Nephron progenitor cell (in vitro differentiated cells): ENCODE measurements around the gene RABL6.
"Not testable (repeated sequence)": the region's sequence is repeated elsewhere in the genome, so short reads cannot be mapped to it uniquely, and the experiment has no call there.

Experiments
- DNase-seq: peaks from one replicate; pipeline ENCODE4 v3.0.0; 2021
- H3K27ac Mint-ChIP-seq: 2 replicates; pipeline ENCODE4 v1.8.0; 2021; ENCODE audit warnings: mild to moderate bottlenecking, moderate library complexity, mixed read lengths
- H3K27me3 Mint-ChIP-seq: 2 replicates; pipeline ENCODE4 v1.8.0; 2021; ENCODE audit warnings: mild to moderate bottlenecking, low read depth, mixed read lengths; ENCODE audit not compliant: poor library complexity
- H3K36me3 Mint-ChIP-seq: 2 replicates; pipeline ENCODE4 v1.8.0; 2021; ENCODE audit warnings: low read depth, mixed read lengths
- H3K4me1 Mint-ChIP-seq: 2 replicates; pipeline ENCODE4 v1.8.0; 2021; ENCODE audit warnings: mixed read lengths
- H3K4me3 Mint-ChIP-seq: 2 replicates; pipeline ENCODE4 v1.8.0; 2021; ENCODE audit warnings: mild to moderate bottlenecking, moderate library complexity, mixed read lengths
- H3K9me3 Mint-ChIP-seq: 2 replicates; pipeline ENCODE4 v1.8.0; 2021; ENCODE audit warnings: mild to moderate bottlenecking, moderate library complexity, mixed read lengths
- CTCF ChIP-seq: fragments of 200-600 bp; sonication (generic); IDR thresholded peaks from 2 replicates; pipeline ENCODE4 v1.5.0; 2021; ENCODE audit warnings: antibody characterized with exemption

The RABL6 gene

DNA sequence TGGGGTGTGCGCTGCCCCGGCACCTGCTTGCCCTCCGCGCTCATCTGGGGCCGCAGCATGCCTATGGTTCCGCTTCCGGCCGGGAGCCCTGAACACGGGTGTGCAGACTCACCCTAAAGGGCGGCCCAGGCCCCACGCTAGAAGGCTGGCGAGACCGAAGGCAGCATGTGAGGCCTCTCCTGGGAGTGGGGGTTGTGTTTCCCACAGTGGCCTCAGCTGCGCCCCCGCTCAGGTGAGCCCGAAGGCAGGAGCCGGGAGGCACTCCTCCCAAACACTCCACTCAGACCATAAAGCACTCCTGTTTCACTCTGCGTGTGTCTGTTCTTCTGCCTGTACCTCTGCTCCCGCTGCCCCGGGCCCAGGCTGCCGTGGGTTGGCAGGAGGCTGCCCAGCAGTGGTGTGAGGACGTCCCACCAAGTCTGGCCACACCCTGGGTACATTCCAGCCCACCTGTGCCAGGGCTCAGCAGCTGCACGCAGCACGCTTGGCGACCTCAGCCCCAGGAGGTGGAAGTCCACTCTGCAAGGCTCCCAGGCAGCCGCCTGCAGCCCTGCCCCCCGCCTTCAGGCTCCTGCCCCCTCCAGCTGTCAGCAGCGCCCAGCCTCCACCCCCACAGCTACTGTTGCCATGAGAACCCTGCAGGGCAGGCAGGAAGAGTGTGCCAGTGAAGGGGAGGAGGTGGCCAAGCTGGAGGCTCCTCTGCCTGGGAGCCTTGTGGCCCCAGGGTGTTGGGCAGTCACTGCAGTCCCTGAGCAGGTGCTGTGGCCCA is 33.3 kb downstream of the RABL6 start:
- no peaks in the 10 kb centered on the region for H3K27me3 Mint-ChIP-seq
- H3K36me3 Mint-ChIP-seq: no peaks in the 10 kb centered on the region
- H3K9me3 Mint-ChIP-seq: no peaks in the 10 kb centered on the region
- peaks cover 34% of the 10 kb centered on the region for H3K4me1 Mint-ChIP-seq
- no peak for TF ChIP-seq CTCF
- peak overlapping the region; percentile 83 for H3K27ac Mint-ChIP-seq
- DNase-seq: peak; percentile 55
- H3K4me3 Mint-ChIP-seq: no peak overlapping the region

DNA sequence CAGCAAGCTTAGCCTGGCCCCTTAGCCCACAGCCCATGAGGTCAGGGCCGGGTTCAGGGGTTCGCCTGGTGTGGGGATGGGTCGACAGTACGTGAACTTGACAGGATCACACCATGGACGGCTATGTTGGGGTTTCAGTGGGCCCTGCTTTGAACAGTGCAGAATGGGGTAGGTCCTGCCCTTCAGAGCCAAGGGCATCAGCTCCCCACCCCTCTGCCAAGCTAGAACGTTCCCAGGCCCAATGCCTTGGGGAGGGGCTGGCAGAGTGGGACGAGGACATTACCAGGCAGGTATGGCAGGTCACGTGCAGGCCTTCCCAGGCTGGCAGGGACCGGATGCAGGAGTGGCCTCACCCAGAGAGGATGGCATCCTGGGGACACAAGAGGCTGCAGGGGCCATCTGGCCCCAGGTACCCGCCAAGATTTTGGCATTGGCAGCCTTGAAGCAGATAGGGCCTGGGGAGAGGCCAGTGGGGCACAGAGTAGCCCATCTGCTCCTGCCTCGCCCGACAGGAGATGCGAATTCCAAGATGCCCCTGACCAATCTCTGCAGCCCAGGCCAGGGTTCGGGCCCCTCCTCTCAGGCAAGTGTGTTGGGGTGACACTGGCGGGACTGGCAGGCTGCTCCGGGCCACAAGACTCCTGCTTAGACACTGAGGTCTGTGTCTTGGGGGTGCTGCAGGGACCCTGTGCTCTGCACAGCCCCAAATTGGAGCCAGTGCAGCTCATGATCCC is 34.1 kb downstream of the RABL6 start:
- H3K4me1 Mint-ChIP-seq: peaks cover 34% of the 10 kb centered on the region
- not testable (repeated sequence) for DNase-seq, H3K27ac Mint-ChIP-seq, H3K36me3 Mint-ChIP-seq, H3K9me3 Mint-ChIP-seq, H3K27me3 Mint-ChIP-seq
- H3K4me3 Mint-ChIP-seq: peak overlapping the region; percentile 60

GRCh38 chr9:136842380-136842948 is 34.7 kb downstream of the RABL6 start, which contains the start of gene AJM1:
Gene AJM1, plus strand, starts transcription at chr9:136842478. Its CDS starts 1,937 bp downstream, at chr9:136844415.
- TF ChIP-seq CTCF: peak; percentile 86
- H3K4me3 Mint-ChIP-seq: peak within 1 kb of the TSS; percentile 60
- H3K36me3 Mint-ChIP-seq, H3K9me3 Mint-ChIP-seq, H3K27ac Mint-ChIP-seq, H3K27me3 Mint-ChIP-seq: not testable (repeated sequence)
- DNase-seq: peak; percentile 82
- peaks cover 34% of the 10 kb centered on the region for H3K4me1 Mint-ChIP-seq

DNA sequence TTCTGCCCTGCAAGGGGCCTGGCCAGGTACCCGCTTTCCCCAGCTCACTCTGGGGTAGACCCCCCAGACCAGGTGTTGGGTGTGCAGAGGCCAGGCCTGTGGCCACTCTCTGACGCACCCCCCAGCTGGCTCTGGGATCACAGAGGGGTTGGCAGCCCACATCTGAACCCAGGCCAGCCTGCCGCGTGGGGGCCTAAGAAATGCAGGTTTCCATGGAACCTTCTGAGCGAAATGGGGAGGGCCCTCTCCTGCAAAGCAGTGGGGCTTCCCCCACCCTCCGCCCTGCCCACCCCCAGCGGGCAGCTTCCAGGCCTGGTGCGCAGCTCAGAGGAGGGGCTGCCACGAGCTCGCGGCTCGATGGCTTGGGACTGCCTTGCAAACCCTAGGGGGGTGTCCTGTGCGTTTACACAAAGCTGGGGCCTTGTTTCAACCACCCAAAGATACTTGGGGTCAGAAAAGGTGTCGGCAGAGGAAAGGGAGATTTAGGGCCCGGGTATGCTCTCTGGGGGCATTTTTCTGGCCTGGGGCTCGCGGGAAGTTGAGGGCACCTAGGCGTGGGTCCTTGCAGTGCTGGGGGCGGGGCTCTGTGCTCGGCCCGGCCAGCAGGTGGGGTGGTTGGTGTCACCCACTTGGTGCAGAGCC is 35.5 kb downstream of the RABL6 start:
- not testable (repeated sequence) for DNase-seq, H3K4me3 Mint-ChIP-seq, H3K27ac Mint-ChIP-seq, H3K36me3 Mint-ChIP-seq, H3K9me3 Mint-ChIP-seq, H3K27me3 Mint-ChIP-seq
- peaks cover 34% of the 10 kb centered on the region for H3K4me1 Mint-ChIP-seq

GRCh38 chr9:136843801-136844740 is 36.3 kb downstream of the RABL6 start:
- H3K27ac Mint-ChIP-seq, H3K27me3 Mint-ChIP-seq, H3K36me3 Mint-ChIP-seq, H3K4me3 Mint-ChIP-seq, H3K9me3 Mint-ChIP-seq: not testable (repeated sequence)
- TF ChIP-seq CTCF: peak; percentile 55
- H3K4me1 Mint-ChIP-seq: peaks cover 33% of the 10 kb centered on the region
- DNase-seq: peak; percentile 77

GRCh38 chr9:136844761-136845464 is 37.2 kb downstream of the RABL6 start:
- no peak overlapping the region for H3K4me3 Mint-ChIP-seq
- H3K27ac Mint-ChIP-seq: no peak overlapping the region
- peaks cover 9% of the 10 kb centered on the region for H3K27me3 Mint-ChIP-seq
- no peak for TF ChIP-seq CTCF
- no peaks in the 10 kb centered on the region for H3K36me3 Mint-ChIP-seq
- no peaks in the 10 kb centered on the region for H3K9me3 Mint-ChIP-seq
- DNase-seq: no peak
- H3K4me1 Mint-ChIP-seq: peaks cover 28% of the 10 kb centered on the region
